MM.1S (cell line): ENCODE measurements around the gene C1QTNF9B.

Source experiments
- CTCF ChIP-seq: fragments of 300-600 bp; sonication (generic); IDR thresholded peaks from 2 replicates; pipeline ENCODE4 v1.5.1; 2016; ENCODE audit warnings: antibody characterized with exemption, low read length, mixed read lengths
- EZH2 ChIP-seq: fragments of 300-600 bp; sonication (generic); optimal IDR thresholded peaks from 2 replicates; pipeline ENCODE3; 2017; ENCODE audit warnings: low read depth, mild to moderate bottlenecking, antibody characterized with exemption, low read length, mixed read lengths

- TF ChIP-seq EZH2 = no peak
- TF ChIP-seq CTCF = no peak
Observed at GRCh38 chr13:23851106-23851505, 46.2 kb downstream of the C1QTNF9B start.
